Osteoblast (primary cell): ENCODE measurements around the gene DCTN2. TPM values are rescaled to one million over a fixed set of nuclear protein-coding genes. Genes with fewer than 3 reads are reported as not detected.

Source experiments
- DNase-seq: peaks from one replicate; pipeline ENCODE4 v3.0.0; 2011; ENCODE audit warnings: low spot score, mixed read lengths; ENCODE audit not compliant: insufficient read length; ENCODE audit errors: missing footprints
- H2AFZ ChIP-seq: 2 replicates; pipeline ENCODE4 v1.6.0; 2011; ENCODE audit warnings: mild to moderate bottlenecking, low read length
- H3K27ac ChIP-seq: 2 replicates; pipeline ENCODE4 v1.5.1; 2011; ENCODE audit warnings: mild to moderate bottlenecking, low read depth, low read length, moderate library complexity
- H3K27me3 ChIP-seq: 2 replicates; pipeline ENCODE4 v1.6.0; 2012; ENCODE audit warnings: mild to moderate bottlenecking, control low read depth, inconsistent platforms, low read length, moderate library complexity; ENCODE audit not compliant: insufficient read depth
- H3K36me3 ChIP-seq: 2 replicates; pipeline ENCODE4 v1.5.1; 2011; ENCODE audit warnings: mild to moderate bottlenecking, low read length, control low read depth, moderate library complexity; ENCODE audit not compliant: insufficient read depth
- H3K4me1 ChIP-seq: 2 replicates; pipeline ENCODE4 v1.5.1; 2011; ENCODE audit warnings: mild to moderate bottlenecking, low read length, control low read depth, moderate library complexity; ENCODE audit not compliant: insufficient read depth
- H3K4me2 ChIP-seq: 2 replicates; pipeline ENCODE4 v1.6.0; 2011; ENCODE audit warnings: mild to moderate bottlenecking, low read length; ENCODE audit not compliant: insufficient read depth
- H3K4me3 ChIP-seq: fragments of 200-600 bp; sonication (generic); 3 replicates; pipeline ENCODE4 v1.5.1; 2012; ENCODE audit warnings: mild to moderate bottlenecking, low read length, inconsistent platforms; ENCODE audit not compliant: insufficient read depth
- H3K79me2 ChIP-seq: 2 replicates; pipeline ENCODE4 v1.6.0; 2012; ENCODE audit warnings: mild to moderate bottlenecking, low read length, control low read depth, inconsistent platforms; ENCODE audit not compliant: insufficient read depth
- H3K9me3 ChIP-seq: 2 replicates; pipeline ENCODE4 v1.5.1; 2011; ENCODE audit warnings: low read depth, low read length, control low read depth
- H4K20me1 ChIP-seq: 2 replicates; pipeline ENCODE4 v1.6.0; 2012; ENCODE audit warnings: mild to moderate bottlenecking, low read length, control low read depth; ENCODE audit not compliant: insufficient read depth
- CTCF ChIP-seq: IDR thresholded peaks from 2 replicates; pipeline ENCODE4 v1.5.1; 2011; ENCODE audit warnings: mild to moderate bottlenecking, low read depth, low read length, moderate library complexity; ENCODE audit errors: extremely low read depth
- total RNA-seq: library from RNA; depleted of rRNA; stranded (reverse); fragments of >200 nt; gene quantifications from 2 replicates; pipeline ENCODE4 v1.2.3, GENCODE V29; 2012

Gene DCTN2
- total RNA-seq, 1 donor: 123 TPM

- no peak for TF ChIP-seq CTCF
- Histone ChIP-seq H3K36me3 (no peaks in the 10 kb centered on the region), H3K27me3 (no peaks in the 10 kb centered on the region), H2AFZ (no peak overlapping the region), H3K79me2 (no peaks in the 10 kb centered on the region), H3K4me1 (no peaks in the 10 kb centered on the region), H3K27ac (no peak overlapping the region), H3K4me2 (no peak overlapping the region), H4K20me1 (no peaks in the 10 kb centered on the region), H3K9me3 (no peaks in the 10 kb centered on the region), H3K4me3 (no peak overlapping the region)
- DNase-seq: no peak
Observed at GRCh38 chr12:57576613-57577160, 29.7 kb upstream of the DCTN2 start.

GRCh38 chr12:57575771-57576612, 29.0 kb upstream of the DCTN2 start:
- Histone ChIP-seq H3K27ac (no peak overlapping the region), H4K20me1 (no peaks in the 10 kb centered on the region), H3K79me2 (no peaks in the 10 kb centered on the region), H3K4me1 (no peaks in the 10 kb centered on the region), H3K27me3 (peaks cover 3% of the 10 kb centered on the region), H2AFZ (no peak overlapping the region), H3K4me3 (no peak overlapping the region), H3K4me2 (no peak overlapping the region), H3K36me3 (no peaks in the 10 kb centered on the region), H3K9me3 (no peaks in the 10 kb centered on the region)
- no peak for DNase-seq
- TF ChIP-seq CTCF: no peak

GRCh38 chr12:57574795-57575194, 27.8 kb upstream of the DCTN2 start:
- Histone ChIP-seq H3K27ac (no peak overlapping the region), H3K27me3 (peaks cover 4% of the 10 kb centered on the region), H3K4me2 (no peak overlapping the region), H3K4me1 (no peaks in the 10 kb centered on the region), H4K20me1 (no peaks in the 10 kb centered on the region), H3K4me3 (no peak overlapping the region), H3K79me2 (no peaks in the 10 kb centered on the region), H2AFZ (no peak overlapping the region), H3K36me3 (no peaks in the 10 kb centered on the region), H3K9me3 (no peaks in the 10 kb centered on the region)
- DNase-seq: no peak
- TF ChIP-seq CTCF: no peak
